Upper lobe of left lung (tissue), 4 donors: ENCODE results near the gene PHF20.

Experiments used
- POLR2A ChIP-seq, 4 donors: fragments of 450-650 bp; IDR thresholded peaks; one replicate each; pipeline ENCODE4 v1.5.1; 2016 to 2017; ENCODE audit warnings: antibody characterized with exemption in 4 of 4, mild to moderate bottlenecking in 2 of 4
- TF ChIP-seq, protein P1 (sequence below), 6 experiments: fragments of 450-650 bp in 4 of 6; fragments of 200-600 bp in 2 of 6; sonication (generic) in 2 of 6; IDR thresholded peaks; one replicate each; pipeline ENCODE4 v1.5.1; 2016 to 2019; ENCODE audit warnings: antibody characterized with exemption in 6 of 6

- TF ChIP-seq, protein P1, sequence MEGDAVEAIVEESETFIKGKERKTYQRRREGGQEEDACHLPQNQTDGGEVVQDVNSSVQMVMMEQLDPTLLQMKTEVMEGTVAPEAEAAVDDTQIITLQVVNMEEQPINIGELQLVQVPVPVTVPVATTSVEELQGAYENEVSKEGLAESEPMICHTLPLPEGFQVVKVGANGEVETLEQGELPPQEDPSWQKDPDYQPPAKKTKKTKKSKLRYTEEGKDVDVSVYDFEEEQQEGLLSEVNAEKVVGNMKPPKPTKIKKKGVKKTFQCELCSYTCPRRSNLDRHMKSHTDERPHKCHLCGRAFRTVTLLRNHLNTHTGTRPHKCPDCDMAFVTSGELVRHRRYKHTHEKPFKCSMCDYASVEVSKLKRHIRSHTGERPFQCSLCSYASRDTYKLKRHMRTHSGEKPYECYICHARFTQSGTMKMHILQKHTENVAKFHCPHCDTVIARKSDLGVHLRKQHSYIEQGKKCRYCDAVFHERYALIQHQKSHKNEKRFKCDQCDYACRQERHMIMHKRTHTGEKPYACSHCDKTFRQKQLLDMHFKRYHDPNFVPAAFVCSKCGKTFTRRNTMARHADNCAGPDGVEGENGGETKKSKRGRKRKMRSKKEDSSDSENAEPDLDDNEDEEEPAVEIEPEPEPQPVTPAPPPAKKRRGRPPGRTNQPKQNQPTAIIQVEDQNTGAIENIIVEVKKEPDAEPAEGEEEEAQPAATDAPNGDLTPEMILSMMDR (IDR thresholded peaks at IDR 0.05): no peak
- TF ChIP-seq POLR2A (IDR thresholded peaks at IDR 0.05): no peak
Observed at GRCh38 chr20:35796571-35796970, 24.8 kb downstream of the PHF20 start.
